Measurements from ENCODE around the gene NSUN4. TPM values are rescaled to one million over a fixed set of nuclear protein-coding genes. Genes with fewer than 3 reads are reported as not detected.

NSUN4 gene
- total RNA-seq, 1 experiment from 2014 or later = 23.6 TPM

DNA sequence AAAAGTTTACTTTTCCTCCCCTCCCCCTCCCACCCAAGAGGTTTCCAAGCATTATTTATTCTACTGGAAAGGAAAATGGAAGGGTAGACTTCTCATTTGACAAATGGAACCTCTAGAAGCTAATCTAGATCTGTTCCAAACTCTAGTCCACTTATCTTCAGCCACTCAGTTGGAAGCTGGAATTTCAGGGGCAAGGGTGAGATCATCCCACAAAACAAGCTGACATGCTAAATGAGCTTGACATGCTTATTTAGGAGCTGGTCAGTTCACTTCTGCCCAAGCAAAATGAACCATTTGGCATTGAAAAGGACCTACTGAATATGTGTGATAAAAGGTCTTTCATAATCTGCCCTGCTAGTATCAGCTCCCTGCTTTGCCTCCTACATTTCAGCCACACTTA is 42.2 kb upstream of the NSUN4 start:
- H3K4me1 ChIP-seq (ENCODE audit: control insufficient read depth, insufficient read depth, low read length) = peaks cover 11% of the 10 kb centered on the region; the same call in 1 of the 2 replicates
- peaks cover 19% of the 10 kb centered on the region for H3K36me3 ChIP-seq (ENCODE audit: control insufficient read depth, insufficient read depth, low read length)
- intact Hi-C loops (cut with micrococcal nuclease; ENCODE audit: unreplicated experiment) (no loop called here), in situ Hi-C loops (cut with HindIII; ENCODE audit: low pct_unique_long_range_greater_than_20kb, low sequenced_read_pairs) (no loop called here)
- no peaks in the 10 kb centered on the region for H3K27me3 ChIP-seq (ENCODE audit: control insufficient read depth, insufficient read depth, low read length)
- no peaks in the 10 kb centered on the region for H3K9me3 ChIP-seq (ENCODE audit: control insufficient read depth, insufficient read depth, low read depth, low read length)
- TF ChIP-seq TCF7L2 (IDR thresholded peaks at IDR 0.05; ENCODE audit: low read depth, low read length) = no peak
- no peak for TF ChIP-seq SIN3A (IDR thresholded peaks at IDR 0.05; ENCODE audit: borderline replicate concordance, insufficient read depth, low read depth, low read length)
- TF ChIP-seq POLR2AphosphoS5 (IDR thresholded peaks at IDR 0.05; ENCODE audit: low read depth, low read length) = no peak
- TF ChIP-seq, protein P1, sequence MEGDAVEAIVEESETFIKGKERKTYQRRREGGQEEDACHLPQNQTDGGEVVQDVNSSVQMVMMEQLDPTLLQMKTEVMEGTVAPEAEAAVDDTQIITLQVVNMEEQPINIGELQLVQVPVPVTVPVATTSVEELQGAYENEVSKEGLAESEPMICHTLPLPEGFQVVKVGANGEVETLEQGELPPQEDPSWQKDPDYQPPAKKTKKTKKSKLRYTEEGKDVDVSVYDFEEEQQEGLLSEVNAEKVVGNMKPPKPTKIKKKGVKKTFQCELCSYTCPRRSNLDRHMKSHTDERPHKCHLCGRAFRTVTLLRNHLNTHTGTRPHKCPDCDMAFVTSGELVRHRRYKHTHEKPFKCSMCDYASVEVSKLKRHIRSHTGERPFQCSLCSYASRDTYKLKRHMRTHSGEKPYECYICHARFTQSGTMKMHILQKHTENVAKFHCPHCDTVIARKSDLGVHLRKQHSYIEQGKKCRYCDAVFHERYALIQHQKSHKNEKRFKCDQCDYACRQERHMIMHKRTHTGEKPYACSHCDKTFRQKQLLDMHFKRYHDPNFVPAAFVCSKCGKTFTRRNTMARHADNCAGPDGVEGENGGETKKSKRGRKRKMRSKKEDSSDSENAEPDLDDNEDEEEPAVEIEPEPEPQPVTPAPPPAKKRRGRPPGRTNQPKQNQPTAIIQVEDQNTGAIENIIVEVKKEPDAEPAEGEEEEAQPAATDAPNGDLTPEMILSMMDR (IDR thresholded peaks at IDR 0.05) = no peak
- TF ChIP-seq, protein P2, sequence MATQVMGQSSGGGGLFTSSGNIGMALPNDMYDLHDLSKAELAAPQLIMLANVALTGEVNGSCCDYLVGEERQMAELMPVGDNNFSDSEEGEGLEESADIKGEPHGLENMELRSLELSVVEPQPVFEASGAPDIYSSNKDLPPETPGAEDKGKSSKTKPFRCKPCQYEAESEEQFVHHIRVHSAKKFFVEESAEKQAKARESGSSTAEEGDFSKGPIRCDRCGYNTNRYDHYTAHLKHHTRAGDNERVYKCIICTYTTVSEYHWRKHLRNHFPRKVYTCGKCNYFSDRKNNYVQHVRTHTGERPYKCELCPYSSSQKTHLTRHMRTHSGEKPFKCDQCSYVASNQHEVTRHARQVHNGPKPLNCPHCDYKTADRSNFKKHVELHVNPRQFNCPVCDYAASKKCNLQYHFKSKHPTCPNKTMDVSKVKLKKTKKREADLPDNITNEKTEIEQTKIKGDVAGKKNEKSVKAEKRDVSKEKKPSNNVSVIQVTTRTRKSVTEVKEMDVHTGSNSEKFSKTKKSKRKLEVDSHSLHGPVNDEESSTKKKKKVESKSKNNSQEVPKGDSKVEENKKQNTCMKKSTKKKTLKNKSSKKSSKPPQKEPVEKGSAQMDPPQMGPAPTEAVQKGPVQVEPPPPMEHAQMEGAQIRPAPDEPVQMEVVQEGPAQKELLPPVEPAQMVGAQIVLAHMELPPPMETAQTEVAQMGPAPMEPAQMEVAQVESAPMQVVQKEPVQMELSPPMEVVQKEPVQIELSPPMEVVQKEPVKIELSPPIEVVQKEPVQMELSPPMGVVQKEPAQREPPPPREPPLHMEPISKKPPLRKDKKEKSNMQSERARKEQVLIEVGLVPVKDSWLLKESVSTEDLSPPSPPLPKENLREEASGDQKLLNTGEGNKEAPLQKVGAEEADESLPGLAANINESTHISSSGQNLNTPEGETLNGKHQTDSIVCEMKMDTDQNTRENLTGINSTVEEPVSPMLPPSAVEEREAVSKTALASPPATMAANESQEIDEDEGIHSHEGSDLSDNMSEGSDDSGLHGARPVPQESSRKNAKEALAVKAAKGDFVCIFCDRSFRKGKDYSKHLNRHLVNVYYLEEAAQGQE (IDR thresholded peaks at IDR 0.05; ENCODE audit: insufficient read depth in 1 of 2, low read depth in 2 of 2, low read length in 1 of 2) = no peak
- ChIA-PET CTCF (interaction anchor here (0.6 to 0.7 kb wide), 2 partner anchors 16 to 21 kb away, joined by 3 to 15 read pairs; no protein-coding TSS in a partner anchor), POLR2A (no interaction called here)
- H3K4me3 ChIP-seq (ENCODE audit: low read depth in 2 of 2, low read length in 2 of 2) = no peak overlapping the region
- DNase-seq (ENCODE audit: low read depth, low spot score) = no peak
- BruUV-seq (replicated peaks) = no TSS peak
- H3K27ac ChIP-seq (ENCODE audit: low read length) = no peak overlapping the region
- no peak for ATAC-seq

DNA sequence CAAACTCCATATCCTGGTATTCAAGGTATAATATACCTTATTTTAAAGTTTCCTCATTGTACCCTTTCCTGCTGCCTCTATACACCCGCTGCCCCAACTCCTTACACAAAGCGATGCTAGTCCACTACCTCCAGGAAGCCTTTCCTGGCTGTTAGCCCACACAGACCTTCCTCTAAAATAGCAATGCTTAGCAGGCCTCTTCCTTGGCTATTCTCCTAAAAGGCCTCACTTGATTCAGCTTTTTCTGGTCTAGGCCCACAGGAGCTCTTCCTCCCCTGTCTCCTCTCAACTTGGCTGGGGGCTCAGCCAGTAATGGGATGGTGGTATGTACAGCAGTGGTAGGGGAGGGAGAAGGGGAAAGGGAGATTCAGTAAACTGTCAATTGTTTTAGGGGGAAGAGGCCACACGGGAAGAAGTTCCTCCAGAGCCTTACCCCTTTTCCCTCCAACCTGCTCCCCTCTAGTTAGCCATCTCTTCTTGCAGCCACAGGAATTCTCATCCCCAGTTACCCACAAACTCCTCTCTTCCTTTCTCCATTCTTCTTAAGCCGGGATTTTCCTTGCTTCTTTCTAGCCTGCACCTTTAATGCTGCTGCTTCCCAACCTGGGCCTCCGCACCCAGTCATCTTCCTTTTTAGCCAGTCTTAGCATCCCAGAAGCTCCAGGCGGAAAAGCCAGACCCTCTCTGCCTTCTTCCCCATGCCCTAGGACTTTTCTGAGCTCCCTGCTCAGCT is 39.8 kb upstream of the NSUN4 start:
- Histone ChIP-seq H3K9me3 (ENCODE audit: control insufficient read depth, insufficient read depth, low read depth, low read length) (no peaks in the 10 kb centered on the region), H3K27me3 (ENCODE audit: control insufficient read depth, insufficient read depth, low read length) (no peaks in the 10 kb centered on the region), H3K27ac (ENCODE audit: low read length) (peak overlapping the region; percentile 97), H3K36me3 (ENCODE audit: control insufficient read depth, insufficient read depth, low read length) (peaks cover 23% of the 10 kb centered on the region), H3K4me3 (ENCODE audit: low read depth in 2 of 2, low read length in 2 of 2) (peak overlapping the region; percentile 88 to 100), H3K4me1 (ENCODE audit: control insufficient read depth, insufficient read depth, low read length) (peaks cover 11% of the 10 kb centered on the region; the same call in 1 of the 2 replicates)
- in situ Hi-C loops (cut with HindIII; ENCODE audit: low pct_unique_long_range_greater_than_20kb, low sequenced_read_pairs) (no loop called here), intact Hi-C loops (cut with micrococcal nuclease; ENCODE audit: unreplicated experiment) (no loop called here)
- TSS peak; percentile 68 for BruUV-seq (replicated peaks)
- CTCF ChIA-PET = no interaction called here
- DNase-seq (ENCODE audit: low read depth, low spot score) (no peak), ATAC-seq (no peak)
- no peak for TF ChIP-seq TCF7L2 (IDR thresholded peaks at IDR 0.05; ENCODE audit: low read depth, low read length)
- TF ChIP-seq, protein P1 (IDR thresholded peaks at IDR 0.05) = no peak
- no peak for TF ChIP-seq POLR2AphosphoS5 (IDR thresholded peaks at IDR 0.05; ENCODE audit: low read depth, low read length)
- TF ChIP-seq, protein P2 (IDR thresholded peaks at IDR 0.05; ENCODE audit: insufficient read depth in 1 of 2, low read depth in 2 of 2, low read length in 1 of 2) = no peak
- no peak for TF ChIP-seq SIN3A (IDR thresholded peaks at IDR 0.05; ENCODE audit: borderline replicate concordance, insufficient read depth, low read depth, low read length)
- POLR2A ChIA-PET = no interaction called here
